Uterus (tissue), 4 donors: ENCODE data around the gene SLAMF6. TPM values are rescaled to one million over a fixed set of nuclear protein-coding genes. Genes with fewer than 3 reads are reported as not detected.

Source experiments
- DNase-seq, 2 donors: peaks; one replicate each; pipeline ENCODE4 v3.0.0-alpha.2; 2019 to 2020
- H3K27ac ChIP-seq, 2 donors: fragments of 200-600 bp; sonication (generic); 1 replicate in 1 of 2; 2 replicates in 1 of 2; pipeline ENCODE4 v1.5.1; 2016 to 2018
- H3K27me3 ChIP-seq, 2 donors: fragments of 200-600 bp; sonication (generic); one replicate each; pipeline ENCODE4 v1.5.1; 2018 to 2019; ENCODE audit warnings: control low read depth in 1 of 2
- H3K36me3 ChIP-seq, 2 donors: fragments of 200-600 bp; sonication (generic); one replicate each; pipeline ENCODE4 v1.5.1; 2019; ENCODE audit warnings: control low read depth in 1 of 2
- H3K4me1 ChIP-seq, 2 donors: fragments of 200-600 bp; sonication (generic); one replicate each; pipeline ENCODE4 v1.5.1; 2018 to 2019; ENCODE audit warnings: control low read depth in 1 of 2
- H3K4me3 ChIP-seq, 2 donors: fragments of 200-600 bp; sonication (generic); 1 replicate in 1 of 2; 2 replicates in 1 of 2; pipeline ENCODE4 v1.5.1; 2018 to 2019; ENCODE audit warnings: mild to moderate bottlenecking in 1 of 2
- H3K9me3 ChIP-seq, 2 donors: fragments of 200-600 bp; sonication (generic); one replicate each; pipeline ENCODE4 v1.5.1; 2019; ENCODE audit warnings: control low read depth in 1 of 2
- CTCF ChIP-seq, 4 experiments: fragments of 200-600 bp in 2 of 4; fragments of 450-650 bp in 2 of 4; sonication (generic) in 2 of 4; IDR thresholded peaks; one replicate each; pipeline ENCODE4 v1.5.1; 2016 to 2019; ENCODE audit warnings: antibody characterized with exemption in 4 of 4, mild to moderate bottlenecking in 2 of 4, moderate library complexity in 1 of 4
- POLR2A ChIP-seq, 2 donors: fragments of 450-650 bp; IDR thresholded peaks; one replicate each; pipeline ENCODE4 v1.6.1; 2016; ENCODE audit warnings: antibody characterized with exemption in 2 of 2, mild to moderate bottlenecking in 1 of 2, moderate library complexity in 1 of 2
- intact Hi-C: fragments of 100-400 bp; cut with DNase I; formaldehyde crosslinking; loops from one replicate; pipeline ENCODE4 v1.15.1; 2023; ENCODE audit warnings: low total_unique reads
- total RNA-seq, 4 donors: library from RNA; depleted of rRNA in 3 of 4; stranded (reverse); fragments of >200 nt in 3 of 4; gene quantifications; one replicate each; pipeline versions ENCODE4 v1.1.0 to v1.2.4, GENCODE V29; 2014 to 2023
- donor health status: DM: yes; HTN: yes; CAD: no.

Gene SLAMF6
- total RNA-seq, 4 donors from 2014 or later: under 0.01 to 3.8 (median 0.65) TPM

GRCh38 chr1:160489513-160490261 lies 33.4 kb downstream of the SLAMF6 start:
- intact Hi-C loops: no loop called here
- Histone ChIP-seq H3K4me3 (no peak overlapping the region), H3K9me3 (no peaks in the 10 kb centered on the region), H3K4me1 (no peaks in the 10 kb centered on the region), H3K27me3 (no peaks in the 10 kb centered on the region), H3K27ac (no peak overlapping the region), H3K36me3 (no peaks in the 10 kb centered on the region)
- TF ChIP-seq POLR2A (IDR thresholded peaks at IDR 0.05): no peak
- no peak for TF ChIP-seq CTCF (IDR thresholded peaks at IDR 0.05)
- DNase-seq: no peak

GRCh38 chr1:160488347-160489058 lies 34.6 kb downstream of the SLAMF6 start:
- Histone ChIP-seq H3K36me3 (no peaks in the 10 kb centered on the region), H3K9me3 (no peaks in the 10 kb centered on the region), H3K27ac (no peak overlapping the region), H3K27me3 (no peaks in the 10 kb centered on the region), H3K4me3 (no peak overlapping the region), H3K4me1 (no peaks in the 10 kb centered on the region)
- no peak for DNase-seq
- intact Hi-C loops: no loop called here
- TF ChIP-seq POLR2A (IDR thresholded peaks at IDR 0.05) (no peak), CTCF (IDR thresholded peaks at IDR 0.05) (no peak)

- H3K36me3 ChIP-seq: no peaks in the 10 kb centered on the region
- TF ChIP-seq CTCF (IDR thresholded peaks at IDR 0.05) (no peak), POLR2A (IDR thresholded peaks at IDR 0.05) (no peak)
- no peak overlapping the region for H3K27ac ChIP-seq
- H3K4me3 ChIP-seq: no peak overlapping the region
- H3K27me3 ChIP-seq: no peaks in the 10 kb centered on the region
- intact Hi-C loops: no loop called here
- no peaks in the 10 kb centered on the region for H3K4me1 ChIP-seq
- no peaks in the 10 kb centered on the region for H3K9me3 ChIP-seq
- no peak for DNase-seq
Measured at GRCh38 chr1:160486453-160486852, 36.6 kb downstream of the SLAMF6 start.

- no peaks in the 10 kb centered on the region for H3K27me3 ChIP-seq
- H3K9me3 ChIP-seq: no peaks in the 10 kb centered on the region
- H3K27ac ChIP-seq: no peak overlapping the region
- no peak for DNase-seq
- no peak overlapping the region for H3K4me3 ChIP-seq
- H3K4me1 ChIP-seq: no peaks in the 10 kb centered on the region
- H3K36me3 ChIP-seq: no peaks in the 10 kb centered on the region
- intact Hi-C loops: no loop called here
- TF ChIP-seq POLR2A (IDR thresholded peaks at IDR 0.05): no peak
- no peak for TF ChIP-seq CTCF (IDR thresholded peaks at IDR 0.05)
Measured at GRCh38 chr1:160483505-160484185, 39.4 kb downstream of the SLAMF6 start.
